Panc1 (cell line): Measurements from ENCODE around the gene TMOD4. TPM values are rescaled to one million over a fixed set of nuclear protein-coding genes. Genes with fewer than 3 reads are reported as not detected.

Experiments used
- ATAC-seq: fragments of 200-7000 bp; cut with Tn5 transposase; 2 replicates; pipeline ENCODE4 v1.9.1; 2020; ENCODE audit warnings: mild to moderate bottlenecking, moderate library complexity
- BruUV-seq: library from RNA; stranded (reverse); fragments of 400-500 nt; replicated peaks from 2 replicates; lab custom pipeline; 2021; lab: Mats Ljungman, UMichigan
- CTCF ChIA-PET: fragments of 300-600 bp; sonication (Branson Sonifier 250); formaldehyde crosslinking; loops from one replicate; lab custom pipeline; 2022; ENCODE audit warnings: antibody characterized with exemption; lab: Charles Lee
- POLR2A ChIA-PET: fragments of 300-600 bp; sonication (Branson Sonifier 250); formaldehyde crosslinking; loops from one replicate; lab custom pipeline; 2022; ENCODE audit warnings: antibody characterized with exemption; lab: Charles Lee
- DNase-seq: peaks from one replicate; pipeline ENCODE4 v3.0.0-alpha.2; 2010; ENCODE audit warnings: low read depth, low spot score
- H3K27ac ChIP-seq: 2 replicates; pipeline ENCODE4 v1.5.1; 2011; ENCODE audit warnings: mild to moderate bottlenecking, low read length, inconsistent platforms
- H3K27me3 ChIP-seq: fragments of 200-500 bp; sonication (Bioruptor generic); 2 replicates; pipeline ENCODE4 v1.6.0; 2014; ENCODE audit warnings: low read length, inconsistent platforms; ENCODE audit not compliant: control insufficient read depth, insufficient read depth
- H3K36me3 ChIP-seq: fragments of 200-500 bp; sonication (Bioruptor generic); 2 replicates; pipeline ENCODE4 v1.5.1; 2014; ENCODE audit warnings: inconsistent platforms, mild to moderate bottlenecking, low read length, moderate library complexity; ENCODE audit not compliant: control insufficient read depth, insufficient read depth
- H3K4me1 ChIP-seq: 2 replicates; pipeline ENCODE4 v1.5.1; 2011; ENCODE audit warnings: inconsistent platforms, mild to moderate bottlenecking, low read length, moderate library complexity; ENCODE audit not compliant: control insufficient read depth, insufficient read depth
- H3K4me3 ChIP-seq, 2 experiments: 2 replicates each; pipeline ENCODE4 v1.5.1; 2011 to 2012; ENCODE audit warnings: low read depth in 2 of 2, low read length in 2 of 2, mild to moderate bottlenecking in 2 of 2, inconsistent platforms in 1 of 2, moderate library complexity in 1 of 2
- H3K9me3 ChIP-seq: fragments of 200-500 bp; sonication (Bioruptor generic); 2 replicates; pipeline ENCODE4 v1.5.1; 2014; ENCODE audit warnings: low read depth, mild to moderate bottlenecking, inconsistent platforms, low read length, moderate library complexity; ENCODE audit not compliant: control insufficient read depth, insufficient read depth
- CTCF ChIP-seq: fragments of 450-650 bp; IDR thresholded peaks from 2 replicates; pipeline ENCODE4 v1.5.1; 2017; ENCODE audit warnings: mild to moderate bottlenecking
- POLR2AphosphoS5 ChIP-seq: IDR thresholded peaks from 2 replicates; pipeline ENCODE4 v1.6.1; 2012; ENCODE audit warnings: mild to moderate bottlenecking, low read depth, low read length, moderate library complexity
- REST ChIP-seq, 2 experiments: IDR thresholded peaks; 2 replicates each; pipeline ENCODE4 v1.6.1; 2011 to 2012; ENCODE audit warnings: low read depth in 2 of 2, control low read depth in 1 of 2, low read length in 1 of 2, mild to moderate bottlenecking in 1 of 2, moderate library complexity in 1 of 2; ENCODE audit not compliant: insufficient read depth in 1 of 2
- SIN3A ChIP-seq: IDR thresholded peaks from 2 replicates; pipeline ENCODE4 v1.6.1; 2012; ENCODE audit warnings: low read depth, mild to moderate bottlenecking, low read length, moderate library complexity, borderline replicate concordance; ENCODE audit not compliant: insufficient read depth
- TCF7L2 ChIP-seq: IDR thresholded peaks from 2 replicates; pipeline ENCODE4 v1.6.1; 2011; ENCODE audit warnings: mild to moderate bottlenecking, low read depth, low read length, inconsistent platforms
- in situ Hi-C: cut with HindIII; loops from 2 replicates; pipeline ENCODE4 v1.10.0; 2016; ENCODE audit warnings: low sequenced_read_pairs, low pct_unique_long_range_greater_than_20kb
- intact Hi-C: fragments of 100-400 bp; cut with micrococcal nuclease; formaldehyde crosslinking; loops from one replicate; pipeline ENCODE4 v1.10.0; 2022; ENCODE audit not compliant: unreplicated experiment
- total RNA-seq: library from RNA; stranded (reverse); gene quantifications from one replicate; pipeline ENCODE4 v1.2.1, GENCODE V29; 2021; ENCODE audit not compliant: unreplicated experiment

Gene TMOD4
- total RNA-seq, 1 experiment from 2014 or later, result 0.80 TPM

GRCh38 chr1:151199873-151200581 lies 24.2 kb upstream of the TMOD4 start:
- TF ChIP-seq CTCF, result no peak
- no peak for TF ChIP-seq TCF7L2
- TF ChIP-seq POLR2AphosphoS5, result peak; percentile 38; the same call in 1 of the 2 replicates
- 0 out of 2 replicates have a peak, but pooled peaks have one; percentile 1 for TF ChIP-seq SIN3A
- TF ChIP-seq REST (IDR thresholded peaks at IDR 0.05; ENCODE audit: insufficient read depth in 1 of 2, low read depth in 2 of 2, low read length in 1 of 2), result no peak
- peaks cover 3% of the 10 kb centered on the region; the same call in 1 of the 2 replicates for H3K36me3 ChIP-seq
- peak overlapping the region; percentile 94 to 100 for H3K4me3 ChIP-seq
- peak overlapping the region; percentile 97 for H3K27ac ChIP-seq
- no TSS peak for BruUV-seq
- DNase-seq (no peak), ATAC-seq (no peak)
- H3K27me3 ChIP-seq, result no peaks in the 10 kb centered on the region
- intact Hi-C loops, result loop anchor here (5.0 kb wide), 1 partner anchor 52 kb away; the partner anchor contains the start of gene PSMD4
- ChIA-PET POLR2A (interaction anchor here (0.6 to 0.7 kb wide), 2 partner anchors 11 to 44 kb away, joined by 3 to 8 read pairs; no protein-coding TSS in a partner anchor), CTCF (interaction anchor here (0.6 kb wide), 2 partner anchors 53 to 248 kb away, joined by 3 to 5 read pairs; no protein-coding TSS in a partner anchor)
- peaks cover 9% of the 10 kb centered on the region; the same call in 1 of the 2 replicates for H3K4me1 ChIP-seq
- H3K9me3 ChIP-seq, result no peaks in the 10 kb centered on the region
- in situ Hi-C loops, result no loop called here

- TF ChIP-seq SIN3A, result 0 out of 2 replicates have a peak, but pooled peaks have one; percentile 10
- TF ChIP-seq TCF7L2, result peak; percentile 81; the same call in 1 of the 2 replicates
- peak; percentile 82 for TF ChIP-seq POLR2AphosphoS5
- TF ChIP-seq REST (IDR thresholded peaks at IDR 0.05; ENCODE audit: insufficient read depth in 1 of 2, low read depth in 2 of 2, low read length in 1 of 2), result 0 out of 4 replicates have a peak, but pooled peaks of 1 of the 2 experiments have one; percentile 56
- no peak for TF ChIP-seq CTCF
- Histone ChIP-seq H3K27me3 (no peaks in the 10 kb centered on the region), H3K27ac (peak within 1 kb of the TSS; percentile 97), H3K9me3 (no peaks in the 10 kb centered on the region), H3K4me1 (peaks cover 12% of the 10 kb centered on the region; the same call in 1 of the 2 replicates), H3K36me3 (no peaks in the 10 kb centered on the region; the same call in 1 of the 2 replicates), H3K4me3 (peak within 1 kb of the TSS; percentile 94 to 100)
- POLR2A ChIA-PET, result no interaction called here
- CTCF ChIA-PET, result interaction anchor here (0.5 to 0.6 kb wide), 2 partner anchors 202 to 496 kb away, joined by 3 to 4 read pairs; no protein-coding TSS in a partner anchor
- DNase-seq (peak; percentile 92), ATAC-seq (peak; percentile 81)
- intact Hi-C loops, result loop anchor here (5.0 kb wide), 1 partner anchor 54 kb away; the partner anchor contains the start of gene PSMD4
- in situ Hi-C loops, result no loop called here
- TSS peak; percentile 88 for BruUV-seq
These were observed 22.7 kb upstream of the TMOD4 start, which contains the start of gene PIP5K1A for GRCh38 chr1:151198254-151199127. Gene PIP5K1A, plus strand, starts transcription at chr1:151198552. Its CDS starts 445 bp downstream, at chr1:151198997.
